Activated T-cell treated with anti-CD3 and anti-CD28 coated beads, Interleukin-2, amount 50 U/mL, for 72 hours (primary cell): ENCODE measurements around the gene PLA2G15. TPM values are rescaled to one million over a fixed set of nuclear protein-coding genes. Genes with fewer than 3 reads are reported as not detected.

Experiments used
- ATAC-seq, 2 donors: fragments of 150-1000 bp; cut with Tn5 transposase; replicated peaks in 1 of 2; 2 replicates each; pipeline ENCODE4 v1.10.0; 2021; ENCODE audit warnings: moderate library complexity in 2 of 2, mild to moderate bottlenecking in 1 of 2
- DNase-seq, 2 donors: peaks; one replicate each; pipeline ENCODE4 v3.0.0; 2021 to 2022; ENCODE audit warnings: mixed read lengths in 1 of 2
- H3K27ac Mint-ChIP-seq: one replicate; pipeline ENCODE4 v1.8.0; 2022; ENCODE audit warnings: mild to moderate bottlenecking, moderate library complexity, mixed read lengths
- H3K27me3 Mint-ChIP-seq: one replicate; pipeline ENCODE4 v1.8.0; 2022; ENCODE audit warnings: low read depth, mixed read lengths
- H3K36me3 Mint-ChIP-seq, 2 donors: one replicate each; pipeline ENCODE4 v1.8.0; 2022; ENCODE audit warnings: mixed read lengths in 2 of 2, mild to moderate bottlenecking in 1 of 2; ENCODE audit not compliant: insufficient read depth in 2 of 2
- H3K4me1 Mint-ChIP-seq: one replicate; pipeline ENCODE4 v1.8.0; 2022; ENCODE audit warnings: low read depth, mixed read lengths
- H3K4me3 Mint-ChIP-seq, 2 donors: one replicate each; pipeline ENCODE4 v1.8.0; 2022; ENCODE audit warnings: mild to moderate bottlenecking in 2 of 2, mixed read lengths in 2 of 2, moderate library complexity in 2 of 2
- H3K9me3 Mint-ChIP-seq, 2 donors: one replicate each; pipeline ENCODE4 v1.8.0; 2022; ENCODE audit warnings: mixed read lengths in 2 of 2
- total RNA-seq, 2 donors: library from RNA; stranded (reverse); gene quantifications; one replicate each; pipeline ENCODE4 v1.2.3, GENCODE V29; 2022

PLA2G15 gene
- total RNA-seq, 2 donors from 2014 or later = 6.1 to 7.6 TPM

GRCh38 chr16:68235108-68235886 lies 9.9 kb upstream of the PLA2G15 start:
- no peak for ATAC-seq
- Mint-ChIP-seq H3K27me3 (no peaks in the 10 kb centered on the region), H3K9me3 (no peaks in the 10 kb centered on the region), H3K4me1 (peaks cover 42% of the 10 kb centered on the region), H3K36me3 (no peaks in the 10 kb centered on the region), H3K27ac (no peak overlapping the region), H3K4me3 (peak overlapping the region in 1 of 2 donors; percentile 62)
- no peak for DNase-seq

GRCh38 chr16:68235887-68236136 lies 9.4 kb upstream of the PLA2G15 start, which contains the start of gene ESRP2:
ESRP2 (minus strand) TSS chr16:68236127; CDS start chr16:68236045, 82 bp downstream.
- ATAC-seq (no peak), DNase-seq (no peak)
- Mint-ChIP-seq H3K4me1 (peaks cover 42% of the 10 kb centered on the region), H3K27ac (peak within 1 kb of the TSS; percentile 28), H3K36me3 (no peaks in the 10 kb centered on the region), H3K27me3 (no peaks in the 10 kb centered on the region), H3K9me3 (no peaks in the 10 kb centered on the region), H3K4me3 (peak within 1 kb of the TSS; percentile 87 to 94)

- Mint-ChIP-seq H3K27ac (no peak overlapping the region), H3K9me3 (no peaks in the 10 kb centered on the region), H3K4me3 (peak overlapping the region; percentile 87 to 94), H3K4me1 (peaks cover 42% of the 10 kb centered on the region), H3K27me3 (no peaks in the 10 kb centered on the region), H3K36me3 (no peaks in the 10 kb centered on the region)
- peak in 1 of 2 donors; percentile 49 for DNase-seq
- ATAC-seq = peak; percentile 3 to 17
Observed at GRCh38 chr16:68236137-68236825, 8.9 kb upstream of the PLA2G15 start.

GRCh38 chr16:68236826-68237242 lies 8.3 kb upstream of the PLA2G15 start:
- peak in 1 of 2 donors; percentile 10 for ATAC-seq
- H3K4me3 Mint-ChIP-seq = peak overlapping the region; percentile 87 to 94
- no peaks in the 10 kb centered on the region for H3K9me3 Mint-ChIP-seq

GRCh38 chr16:68237243-68238028 lies 7.7 kb upstream of the PLA2G15 start:
- Mint-ChIP-seq H3K27ac (peak overlapping the region; percentile 54), H3K4me3 (peak overlapping the region; percentile 87 to 94), H3K9me3 (no peaks in the 10 kb centered on the region), H3K4me1 (peaks cover 40% of the 10 kb centered on the region), H3K27me3 (no peaks in the 10 kb centered on the region), H3K36me3 (no peaks in the 10 kb centered on the region)
- DNase-seq = peak; percentile 86 to 88
- ATAC-seq = peak; percentile 74 to 77

More at GRCh38 chr16:68236826-68237242, 8.3 kb upstream of the PLA2G15 start:
- H3K27me3 Mint-ChIP-seq = no peaks in the 10 kb centered on the region
- H3K4me1 Mint-ChIP-seq = peaks cover 42% of the 10 kb centered on the region
- H3K36me3 Mint-ChIP-seq = no peaks in the 10 kb centered on the region
- H3K27ac Mint-ChIP-seq = peak overlapping the region; percentile 28
- DNase-seq = peak in 1 of 2 donors; percentile 18

- H3K4me1 Mint-ChIP-seq = peaks cover 36% of the 10 kb centered on the region
- H3K36me3 Mint-ChIP-seq = no peaks in the 10 kb centered on the region
- no peaks in the 10 kb centered on the region for H3K27me3 Mint-ChIP-seq
- H3K9me3 Mint-ChIP-seq = no peaks in the 10 kb centered on the region
- DNase-seq = peak in 1 of 2 donors; percentile 44
- H3K4me3 Mint-ChIP-seq = peak overlapping the region; percentile 87 to 94
- H3K27ac Mint-ChIP-seq = peak overlapping the region; percentile 54
- no peak for ATAC-seq
Observed at GRCh38 chr16:68238029-68238345, 7.2 kb upstream of the PLA2G15 start.

- ATAC-seq = no peak
- peaks cover 0 to 2% of the 10 kb centered on the region in 2 donors for H3K36me3 Mint-ChIP-seq
- no peak overlapping the region for H3K4me3 Mint-ChIP-seq
- H3K4me1 Mint-ChIP-seq = peaks cover 48% of the 10 kb centered on the region
- no peak overlapping the region for H3K27ac Mint-ChIP-seq
- no peaks in the 10 kb centered on the region for H3K9me3 Mint-ChIP-seq
- DNase-seq = no peak
- H3K27me3 Mint-ChIP-seq = no peaks in the 10 kb centered on the region
Observed at GRCh38 chr16:68242085-68242484, 3.1 kb upstream of the PLA2G15 start.

GRCh38 chr16:68242926-68243858 lies 2.0 kb upstream of the PLA2G15 start:
- no peaks in the 10 kb centered on the region for H3K9me3 Mint-ChIP-seq
- DNase-seq = no peak
- no peak for ATAC-seq
- no peaks in the 10 kb centered on the region for H3K27me3 Mint-ChIP-seq
- H3K4me1 Mint-ChIP-seq = peaks cover 41% of the 10 kb centered on the region
- no peak overlapping the region for H3K27ac Mint-ChIP-seq
- peaks cover 0 to 2% of the 10 kb centered on the region in 2 donors for H3K36me3 Mint-ChIP-seq
- H3K4me3 Mint-ChIP-seq = peak overlapping the region in 1 of 2 donors; percentile 99

- peak overlapping the region; percentile 77 for H3K27ac Mint-ChIP-seq
Observed at GRCh38 chr16:68244481-68244902, 681 bp upstream of the PLA2G15 start.

GRCh38 chr16:68246121-68246520 lies 948 bp downstream of the PLA2G15 start:
- H3K9me3 Mint-ChIP-seq = no peaks in the 10 kb centered on the region
- H3K27me3 Mint-ChIP-seq = no peaks in the 10 kb centered on the region
- H3K4me1 Mint-ChIP-seq = peaks cover 28% of the 10 kb centered on the region
- ATAC-seq (no peak), DNase-seq (no peak)
- peak overlapping the region; percentile 99 for H3K4me3 Mint-ChIP-seq
- H3K27ac Mint-ChIP-seq = no peak overlapping the region
- peaks cover 4 to 6% of the 10 kb centered on the region in 2 donors for H3K36me3 Mint-ChIP-seq

More at GRCh38 chr16:68244481-68244902, 681 bp upstream of the PLA2G15 start:
- DNase-seq = no peak
- Mint-ChIP-seq H3K27me3 (no peaks in the 10 kb centered on the region), H3K36me3 (peaks cover 0 to 2% of the 10 kb centered on the region in 2 donors), H3K4me3 (peak overlapping the region; percentile 99), H3K9me3 (no peaks in the 10 kb centered on the region), H3K4me1 (peaks cover 33% of the 10 kb centered on the region)
- ATAC-seq = peak; percentile 1 to 2

- Mint-ChIP-seq H3K36me3 (peaks cover 4 to 6% of the 10 kb centered on the region in 2 donors), H3K27me3 (no peaks in the 10 kb centered on the region), H3K9me3 (no peaks in the 10 kb centered on the region), H3K27ac (no peak overlapping the region), H3K4me1 (peaks cover 28% of the 10 kb centered on the region), H3K4me3 (peak overlapping the region in 1 of 2 donors; percentile 99)
- no peak for DNase-seq
- no peak for ATAC-seq
Observed at GRCh38 chr16:68246666-68247065, 1.5 kb downstream of the PLA2G15 start.

GRCh38 chr16:68247400-68247799 lies 2.2 kb downstream of the PLA2G15 start:
- H3K27ac Mint-ChIP-seq = no peak overlapping the region
- peaks cover 28% of the 10 kb centered on the region for H3K4me1 Mint-ChIP-seq
- DNase-seq = no peak
- H3K9me3 Mint-ChIP-seq = no peaks in the 10 kb centered on the region
- ATAC-seq = no peak
- H3K36me3 Mint-ChIP-seq = peaks cover 4 to 9% of the 10 kb centered on the region in 2 donors
- no peaks in the 10 kb centered on the region for H3K27me3 Mint-ChIP-seq
- H3K4me3 Mint-ChIP-seq = no peak overlapping the region
